Lower lobe of right lung (tissue), 2 donors: ENCODE measurements around the gene BTG2. TPM values are rescaled to one million over a fixed set of nuclear protein-coding genes. Genes with fewer than 3 reads are reported as not detected.

ENCODE experiments used
- ATAC-seq, 2 donors: fragments of 200-7000 bp; cut with Tn5 transposase; one replicate each; pipeline ENCODE4 v1.9.1; 2020 to 2022; ENCODE audit warnings: mild to moderate bottlenecking in 2 of 2, moderate library complexity in 2 of 2
- DNase-seq: peaks from one replicate; pipeline ENCODE4 v3.0.0-alpha.2; 2020
- H3K27ac ChIP-seq: fragments of 200-600 bp; one replicate; pipeline ENCODE4 v1.8.0; 2022
- H3K27me3 ChIP-seq: fragments of 200-600 bp; one replicate; pipeline ENCODE4 v1.8.0; 2022; ENCODE audit warnings: low read depth
- H3K36me3 ChIP-seq: fragments of 200-600 bp; one replicate; pipeline ENCODE4 v1.8.0; 2022; ENCODE audit warnings: mild to moderate bottlenecking
- H3K4me1 ChIP-seq: fragments of 200-600 bp; one replicate; pipeline ENCODE4 v1.8.0; 2022
- H3K4me3 ChIP-seq: fragments of 200-600 bp; one replicate; pipeline ENCODE4 v1.8.0; 2022; ENCODE audit warnings: mild to moderate bottlenecking
- H3K9me3 ChIP-seq: fragments of 200-600 bp; one replicate; pipeline ENCODE4 v1.8.0; 2022
- intact Hi-C: fragments of 100-400 bp; cut with DNase I; formaldehyde crosslinking; loops from one replicate; pipeline ENCODE4 v1.11.0; 2022
- total RNA-seq: library from RNA; stranded (reverse); fragmentation: NEBNext Ultra II Directional; extraction: Animal tissue kit (Norgen Biotek cat#: 25700); gene quantifications from one replicate; pipeline ENCODE4 v1.2.1, GENCODE V29; 2021
- TF ChIP-seq, protein P1 (sequence below): fragments of 200-600 bp; IDR thresholded peaks from one replicate; pipeline ENCODE4 v1.8.0; 2022; ENCODE audit warnings: antibody characterized with exemption, mild to moderate bottlenecking
- donor health status: DM: no; HTN: yes; CAD: no; lungs with severe emphysema.

BTG2 gene
- total RNA-seq, 1 donor from 2014 or later = 96.7 TPM

DNA sequence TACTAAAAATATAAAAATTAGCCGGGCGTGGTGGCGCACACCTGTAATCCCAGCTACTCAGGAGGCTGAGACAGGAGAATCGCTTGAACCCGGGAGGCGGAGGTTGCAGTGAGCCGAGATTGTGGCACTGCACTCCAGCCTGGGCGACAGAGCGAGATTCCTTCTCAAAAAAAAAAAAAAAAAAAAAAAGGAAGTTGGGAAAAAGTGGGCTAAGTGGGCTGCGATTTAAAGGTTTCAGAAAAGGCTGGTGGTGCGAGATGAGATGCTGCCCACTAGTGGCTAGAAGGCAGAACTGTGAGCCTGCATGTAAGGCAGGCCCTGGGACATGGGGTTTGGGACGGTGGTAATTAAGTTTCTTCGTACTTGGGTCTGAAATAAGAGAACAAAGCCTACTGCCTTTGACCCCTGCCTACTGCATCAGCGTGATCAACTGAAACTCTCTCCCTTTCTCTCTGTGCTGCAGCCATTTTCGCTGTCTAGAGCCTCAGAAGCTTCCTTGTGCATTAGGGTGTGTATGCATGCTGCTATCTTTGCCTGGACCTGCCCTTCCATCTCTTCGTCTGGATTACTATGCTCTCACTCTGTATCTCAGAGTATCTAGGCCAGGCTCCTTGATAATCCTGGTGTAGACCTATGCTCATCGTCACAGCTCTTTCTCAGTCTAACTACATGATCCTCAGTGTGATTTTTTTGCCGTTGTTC, 33.2 kb downstream of the BTG2 start:
- no peak overlapping the region for H3K4me3 ChIP-seq
- no peak overlapping the region for H3K27ac ChIP-seq
- TF ChIP-seq, protein P1, sequence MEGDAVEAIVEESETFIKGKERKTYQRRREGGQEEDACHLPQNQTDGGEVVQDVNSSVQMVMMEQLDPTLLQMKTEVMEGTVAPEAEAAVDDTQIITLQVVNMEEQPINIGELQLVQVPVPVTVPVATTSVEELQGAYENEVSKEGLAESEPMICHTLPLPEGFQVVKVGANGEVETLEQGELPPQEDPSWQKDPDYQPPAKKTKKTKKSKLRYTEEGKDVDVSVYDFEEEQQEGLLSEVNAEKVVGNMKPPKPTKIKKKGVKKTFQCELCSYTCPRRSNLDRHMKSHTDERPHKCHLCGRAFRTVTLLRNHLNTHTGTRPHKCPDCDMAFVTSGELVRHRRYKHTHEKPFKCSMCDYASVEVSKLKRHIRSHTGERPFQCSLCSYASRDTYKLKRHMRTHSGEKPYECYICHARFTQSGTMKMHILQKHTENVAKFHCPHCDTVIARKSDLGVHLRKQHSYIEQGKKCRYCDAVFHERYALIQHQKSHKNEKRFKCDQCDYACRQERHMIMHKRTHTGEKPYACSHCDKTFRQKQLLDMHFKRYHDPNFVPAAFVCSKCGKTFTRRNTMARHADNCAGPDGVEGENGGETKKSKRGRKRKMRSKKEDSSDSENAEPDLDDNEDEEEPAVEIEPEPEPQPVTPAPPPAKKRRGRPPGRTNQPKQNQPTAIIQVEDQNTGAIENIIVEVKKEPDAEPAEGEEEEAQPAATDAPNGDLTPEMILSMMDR = peak; percentile 84
- H3K27me3 ChIP-seq = no peaks in the 10 kb centered on the region
- ATAC-seq (peak; percentile 76), DNase-seq (no peak)
- intact Hi-C loops = loop anchor here (5.0 kb wide), 1 partner anchor 66 kb away; no protein-coding TSS in a partner anchor
- H3K36me3 ChIP-seq = no peaks in the 10 kb centered on the region
- H3K9me3 ChIP-seq = no peaks in the 10 kb centered on the region
- peaks cover 33% of the 10 kb centered on the region for H3K4me1 ChIP-seq

DNA sequence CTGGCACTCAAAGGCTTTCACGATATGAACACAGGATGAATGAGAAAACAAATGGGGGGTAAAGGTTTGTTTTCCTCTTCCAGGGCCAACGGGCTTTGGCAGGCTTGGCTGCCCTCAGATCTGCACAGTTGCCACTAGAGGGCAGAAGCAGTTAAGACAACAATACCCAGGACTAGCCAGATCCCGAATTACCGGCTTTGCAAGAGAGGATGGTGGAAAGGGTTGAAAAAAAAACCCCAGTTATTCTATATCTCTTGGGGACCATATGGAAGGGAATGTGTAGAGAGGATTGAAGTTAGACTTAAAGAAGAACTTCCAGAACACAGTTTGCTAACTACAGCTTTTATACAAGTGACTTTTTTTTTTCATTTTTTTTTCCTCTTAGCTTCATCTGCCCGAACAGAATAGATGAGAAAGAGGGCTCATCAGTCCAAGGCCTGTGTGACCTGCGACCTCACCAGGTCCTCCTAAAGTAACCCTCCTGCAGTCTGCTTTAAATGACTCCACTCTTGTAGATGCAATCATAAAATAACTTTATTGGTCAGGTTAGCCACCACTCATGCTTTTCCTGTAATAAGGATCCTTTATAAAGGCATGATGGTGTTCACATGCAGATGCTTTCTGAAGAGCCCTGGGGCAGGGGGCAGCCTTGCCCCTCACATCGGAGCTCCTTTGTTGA, 34.9 kb downstream of the BTG2 start:
- H3K27ac ChIP-seq = no peak overlapping the region
- peak; percentile 85 to 87 for ATAC-seq
- H3K9me3 ChIP-seq = no peaks in the 10 kb centered on the region
- H3K4me1 ChIP-seq = peaks cover 33% of the 10 kb centered on the region
- no peaks in the 10 kb centered on the region for H3K36me3 ChIP-seq
- intact Hi-C loops = loop anchor here (10.0 kb wide), 1 partner anchor 145 kb away; no protein-coding TSS in a partner anchor
- TF ChIP-seq, protein P1 = peak; percentile 91
- DNase-seq = peak; percentile 65
- H3K27me3 ChIP-seq = no peaks in the 10 kb centered on the region
- H3K4me3 ChIP-seq = no peak overlapping the region

DNA sequence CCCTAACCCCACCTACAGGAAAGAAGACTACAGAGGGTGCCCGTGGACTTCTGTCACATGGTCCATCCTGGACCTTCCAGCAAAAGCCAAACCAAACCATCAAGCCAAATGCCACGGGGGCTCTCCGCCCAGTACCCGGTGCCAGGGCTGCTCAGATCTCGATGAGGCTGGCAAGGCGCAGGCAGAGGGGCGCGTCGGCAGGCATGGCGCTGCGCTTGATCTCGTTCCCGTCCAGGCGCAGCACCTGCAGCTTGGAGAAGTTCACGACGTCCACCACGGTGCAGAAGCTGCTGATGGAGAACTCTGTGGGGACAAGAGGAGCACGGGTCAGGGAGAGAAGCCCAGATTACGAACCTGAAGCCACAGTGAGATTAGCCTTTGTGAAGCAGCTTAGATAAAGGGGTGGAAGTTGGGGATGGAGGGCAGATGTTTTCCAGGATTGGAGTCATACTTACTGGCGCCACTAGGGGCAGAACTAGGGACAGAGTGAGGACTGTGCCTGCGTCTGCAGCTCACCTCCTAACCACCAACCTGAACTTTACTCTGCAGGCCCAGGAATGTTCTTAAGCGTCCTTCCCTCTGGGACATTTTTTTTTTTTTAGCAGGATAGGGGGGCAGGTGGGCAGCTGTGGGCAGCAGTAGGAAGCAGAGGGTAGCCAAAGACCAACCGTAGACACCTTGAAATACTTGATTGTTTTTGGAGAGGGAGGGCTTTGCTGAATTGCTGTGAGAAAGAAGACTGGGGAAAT, 37.0 kb downstream of the BTG2 start:
- H3K27ac ChIP-seq = no peak overlapping the region
- H3K4me1 ChIP-seq = peaks cover 28% of the 10 kb centered on the region
- DNase-seq (no peak), ATAC-seq (peak; percentile 78 to 83)
- TF ChIP-seq, protein P1 = peak; percentile 69
- intact Hi-C loops = loop anchor here (10.0 kb wide), 1 partner anchor 142 kb away; no protein-coding TSS in a partner anchor
- H3K27me3 ChIP-seq = no peaks in the 10 kb centered on the region
- no peaks in the 10 kb centered on the region for H3K36me3 ChIP-seq
- no peaks in the 10 kb centered on the region for H3K9me3 ChIP-seq
- no peak overlapping the region for H3K4me3 ChIP-seq

DNA sequence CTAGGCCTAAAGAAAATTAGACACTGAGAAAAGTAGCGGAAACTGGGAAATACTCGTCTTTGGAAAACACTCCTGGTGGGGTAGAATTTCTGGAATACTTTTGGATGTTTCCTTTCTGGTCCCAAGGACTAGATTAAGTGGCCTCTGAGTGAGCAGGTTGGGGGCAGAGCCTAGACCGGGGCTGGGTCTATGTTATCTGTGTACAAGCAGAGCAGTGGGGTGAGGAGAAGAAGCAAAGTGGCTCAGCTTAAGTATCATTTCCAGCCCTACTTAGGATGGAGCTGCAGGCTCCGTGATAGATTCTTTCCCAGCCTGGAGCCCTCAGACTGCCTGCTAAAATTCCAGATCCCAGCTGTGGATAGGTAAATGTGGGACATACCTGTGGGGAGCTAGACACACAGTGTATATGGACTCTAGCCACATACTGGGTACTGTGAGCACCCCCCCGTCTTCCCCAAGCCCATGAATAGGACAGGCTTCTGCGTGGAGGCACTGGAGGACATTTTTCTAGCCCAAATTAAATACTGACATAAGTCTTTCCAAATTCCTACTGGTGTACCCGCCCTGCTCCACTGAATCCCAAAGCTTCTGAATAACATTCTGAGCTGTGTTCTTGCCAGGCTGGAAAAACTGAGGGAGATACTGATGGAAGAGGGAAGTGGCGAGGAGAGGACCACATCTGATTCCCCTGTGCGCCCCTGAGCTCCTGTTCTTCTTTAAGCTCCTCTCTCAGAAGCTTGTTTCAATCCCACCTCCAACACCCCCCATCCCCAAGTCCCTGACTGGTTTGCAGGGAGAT, 38.8 kb downstream of the BTG2 start:
- intact Hi-C loops = loop anchor here (10.0 kb wide), 1 partner anchor 141 kb away; no protein-coding TSS in a partner anchor
- no peaks in the 10 kb centered on the region for H3K27me3 ChIP-seq
- no peaks in the 10 kb centered on the region for H3K36me3 ChIP-seq
- H3K9me3 ChIP-seq = no peaks in the 10 kb centered on the region
- ATAC-seq = no peak
- DNase-seq = no peak
- H3K27ac ChIP-seq = no peak overlapping the region
- TF ChIP-seq, protein P1 = no peak
- H3K4me1 ChIP-seq = peaks cover 28% of the 10 kb centered on the region
- H3K4me3 ChIP-seq = no peak overlapping the region
